Upper lobe of right lung (tissue), 1 donor: ENCODE measurements around the gene TMEM143. TPM values are rescaled to one million over a fixed set of nuclear protein-coding genes. Genes with fewer than 3 reads are reported as not detected.

ENCODE experiments used
- ATAC-seq: fragments of 200-7000 bp; cut with Tn5 transposase; one replicate; pipeline ENCODE4 v1.9.1; 2020; ENCODE audit warnings: mild to moderate bottlenecking, moderate library complexity
- DNase-seq: peaks from one replicate; pipeline ENCODE4 v3.0.0-alpha.2; 2020
- H3K27ac ChIP-seq: fragments of 200-600 bp; one replicate; pipeline ENCODE4 v1.8.0; 2022
- H3K27me3 ChIP-seq: fragments of 200-600 bp; one replicate; pipeline ENCODE4 v1.8.0; 2022; ENCODE audit warnings: mild to moderate bottlenecking
- H3K36me3 ChIP-seq: fragments of 200-600 bp; one replicate; pipeline ENCODE4 v1.8.0; 2022
- H3K4me1 ChIP-seq: fragments of 200-600 bp; one replicate; pipeline ENCODE4 v1.8.0; 2022
- H3K4me3 ChIP-seq: fragments of 200-600 bp; one replicate; pipeline ENCODE4 v1.8.0; 2022; ENCODE audit warnings: mild to moderate bottlenecking
- H3K9me3 ChIP-seq: fragments of 200-600 bp; one replicate; pipeline ENCODE4 v1.8.0; 2022
- intact Hi-C: fragments of 100-400 bp; cut with DNase I; formaldehyde crosslinking; loops from one replicate; pipeline ENCODE4 v1.11.0; 2022
- total RNA-seq: library from RNA; stranded (reverse); fragmentation: NEBNext Ultra II Directional; extraction: Animal tissue kit (Norgen Biotek cat#: 25700); gene quantifications from one replicate; pipeline ENCODE4 v1.2.1, GENCODE V29; 2021
- TF ChIP-seq, protein P1 (sequence below): fragments of 200-600 bp; IDR thresholded peaks from one replicate; pipeline ENCODE4 v1.8.0; 2022; ENCODE audit warnings: antibody characterized with exemption
- donor health status: DM: no; HTN: yes; CAD: no; lungs with severe emphysema.

Gene TMEM143
- total RNA-seq, 1 donor from 2014 or later = 10.7 TPM

DNA sequence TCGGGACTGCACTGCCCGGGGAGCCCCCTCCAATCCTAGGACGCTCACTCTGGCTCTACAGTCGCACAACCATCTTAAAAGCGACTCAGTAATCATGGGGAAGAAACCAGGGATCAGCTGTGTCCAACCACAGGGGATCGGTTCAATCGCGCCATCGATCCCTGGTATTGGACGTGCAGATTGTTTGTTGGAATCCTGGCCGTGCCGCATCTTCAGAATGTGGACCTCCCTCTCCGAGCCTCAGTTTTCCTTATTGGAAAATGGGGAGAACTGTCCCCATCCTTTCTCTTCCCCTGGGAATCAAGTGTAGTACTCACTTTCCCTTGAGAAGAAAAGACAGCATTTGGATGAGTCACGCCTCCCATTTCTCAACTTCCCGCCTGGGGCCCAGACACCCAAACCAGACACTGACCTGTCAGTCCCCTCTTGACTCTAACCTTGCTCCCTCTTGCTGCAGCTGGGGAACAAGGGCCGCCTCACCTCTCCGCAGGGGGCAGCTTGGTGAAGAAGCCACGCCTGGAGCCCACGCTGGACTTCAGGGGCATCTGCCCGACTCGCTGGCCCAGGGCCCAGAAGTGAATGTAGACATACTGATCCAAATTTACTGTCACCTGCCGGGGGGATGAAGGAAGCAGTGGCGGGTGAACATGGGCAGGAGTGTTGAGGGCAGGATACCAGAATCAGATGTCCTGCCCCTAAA, 20.7 kb downstream of the TMEM143 start:
- no peaks in the 10 kb centered on the region for H3K36me3 ChIP-seq
- H3K27ac ChIP-seq = no peak overlapping the region
- no peaks in the 10 kb centered on the region for H3K27me3 ChIP-seq
- intact Hi-C loops = no loop called here
- H3K9me3 ChIP-seq = no peaks in the 10 kb centered on the region
- TF ChIP-seq, protein P1, sequence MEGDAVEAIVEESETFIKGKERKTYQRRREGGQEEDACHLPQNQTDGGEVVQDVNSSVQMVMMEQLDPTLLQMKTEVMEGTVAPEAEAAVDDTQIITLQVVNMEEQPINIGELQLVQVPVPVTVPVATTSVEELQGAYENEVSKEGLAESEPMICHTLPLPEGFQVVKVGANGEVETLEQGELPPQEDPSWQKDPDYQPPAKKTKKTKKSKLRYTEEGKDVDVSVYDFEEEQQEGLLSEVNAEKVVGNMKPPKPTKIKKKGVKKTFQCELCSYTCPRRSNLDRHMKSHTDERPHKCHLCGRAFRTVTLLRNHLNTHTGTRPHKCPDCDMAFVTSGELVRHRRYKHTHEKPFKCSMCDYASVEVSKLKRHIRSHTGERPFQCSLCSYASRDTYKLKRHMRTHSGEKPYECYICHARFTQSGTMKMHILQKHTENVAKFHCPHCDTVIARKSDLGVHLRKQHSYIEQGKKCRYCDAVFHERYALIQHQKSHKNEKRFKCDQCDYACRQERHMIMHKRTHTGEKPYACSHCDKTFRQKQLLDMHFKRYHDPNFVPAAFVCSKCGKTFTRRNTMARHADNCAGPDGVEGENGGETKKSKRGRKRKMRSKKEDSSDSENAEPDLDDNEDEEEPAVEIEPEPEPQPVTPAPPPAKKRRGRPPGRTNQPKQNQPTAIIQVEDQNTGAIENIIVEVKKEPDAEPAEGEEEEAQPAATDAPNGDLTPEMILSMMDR = no peak
- H3K4me3 ChIP-seq = no peak overlapping the region
- H3K4me1 ChIP-seq = no peaks in the 10 kb centered on the region
- ATAC-seq = no peak
- DNase-seq = no peak

DNA sequence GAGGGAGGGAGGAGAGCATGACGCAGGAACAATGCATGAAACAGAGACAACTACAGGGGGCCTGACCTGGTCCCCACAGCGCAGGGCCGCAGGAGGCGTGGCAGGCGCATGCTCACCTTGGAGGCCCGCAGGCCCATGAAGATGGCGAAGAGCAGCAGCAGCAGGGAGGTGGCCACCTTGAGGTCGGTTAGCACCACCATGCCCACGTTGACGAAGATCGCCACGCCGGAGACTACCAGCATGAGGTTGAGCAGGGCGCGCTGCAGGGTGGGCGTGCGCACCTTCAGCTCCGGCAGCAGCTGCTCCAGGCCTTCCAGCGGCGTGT, 21.4 kb downstream of the TMEM143 start:
- ATAC-seq = no peak
- no peak for DNase-seq
- H3K36me3 ChIP-seq = no peaks in the 10 kb centered on the region
- no peaks in the 10 kb centered on the region for H3K9me3 ChIP-seq
- no peak overlapping the region for H3K27ac ChIP-seq
- H3K27me3 ChIP-seq = no peaks in the 10 kb centered on the region
- no peaks in the 10 kb centered on the region for H3K4me1 ChIP-seq
- H3K4me3 ChIP-seq = no peak overlapping the region
- intact Hi-C loops = no loop called here
- TF ChIP-seq, protein P1 = no peak

DNA sequence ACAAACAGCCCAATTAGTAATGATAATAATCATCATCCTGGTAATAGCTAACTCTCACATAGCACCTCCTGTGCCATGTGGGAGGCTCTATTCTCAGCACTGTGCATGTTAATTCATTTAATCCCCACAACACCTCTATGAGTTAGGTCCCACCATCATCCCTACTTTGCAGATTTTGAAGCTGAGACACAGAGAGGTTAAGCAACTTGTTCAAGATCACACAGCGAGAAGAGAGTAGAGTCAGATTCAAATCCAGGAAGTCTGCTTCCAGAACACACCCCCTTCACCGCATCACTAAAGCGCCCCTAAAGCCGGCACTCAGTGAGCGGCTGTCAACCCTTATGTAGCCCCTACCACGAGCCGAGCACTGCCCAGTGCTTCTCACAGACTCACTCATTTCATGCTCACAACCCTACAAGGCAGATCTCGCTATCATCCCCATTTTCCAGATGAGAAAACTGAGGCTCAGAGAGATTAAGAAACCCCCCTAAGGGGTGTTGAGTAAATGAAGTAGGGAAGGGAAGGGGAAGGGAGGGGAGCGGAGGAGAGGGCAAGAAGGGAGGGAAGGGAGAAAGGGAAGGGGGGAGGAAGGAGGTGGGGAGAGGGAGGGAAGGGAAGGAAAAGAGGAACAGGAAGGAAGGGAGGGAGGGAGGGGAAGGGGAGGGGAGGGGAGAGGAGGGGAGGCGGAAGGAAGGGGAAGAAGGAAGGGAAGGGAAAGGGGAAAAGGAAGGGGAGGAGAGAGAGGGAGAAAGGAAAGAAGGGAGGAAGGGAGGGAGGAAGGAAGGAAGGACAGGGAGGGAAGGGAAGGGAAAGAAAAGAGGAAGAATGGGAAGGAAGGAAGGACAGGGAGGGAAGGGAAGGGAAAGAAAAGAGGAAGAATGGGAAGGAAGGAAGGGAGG, 22.0 kb downstream of the TMEM143 start:
- Histone ChIP-seq H3K4me3 (no peak overlapping the region), H3K36me3 (no peaks in the 10 kb centered on the region), H3K27ac (no peak overlapping the region), H3K9me3 (no peaks in the 10 kb centered on the region), H3K27me3 (no peaks in the 10 kb centered on the region), H3K4me1 (no peaks in the 10 kb centered on the region)
- TF ChIP-seq, protein P1 = no peak
- ATAC-seq (no peak), DNase-seq (no peak)
- intact Hi-C loops = no loop called here

DNA sequence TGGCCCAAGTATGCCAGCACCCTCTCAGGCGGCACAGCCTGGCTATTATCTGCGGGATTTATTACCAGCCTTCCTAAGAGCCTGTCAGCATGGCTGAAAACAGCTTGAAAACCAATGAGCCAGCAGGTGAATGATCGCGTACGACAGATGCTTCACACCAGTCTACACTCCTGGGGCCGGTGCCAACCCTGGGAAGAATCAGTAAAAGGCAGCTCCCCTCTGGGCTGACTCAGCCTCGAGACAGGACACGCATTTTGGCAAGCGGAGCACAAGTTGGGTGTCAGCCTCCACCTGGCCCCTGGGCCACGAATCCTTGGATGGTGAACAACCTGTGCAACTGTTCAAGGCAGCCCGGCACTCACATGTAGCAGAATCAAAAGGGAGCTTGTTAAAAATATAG, 22.7 kb downstream of the TMEM143 start:
- intact Hi-C loops = no loop called here
- no peak for DNase-seq

DNA sequence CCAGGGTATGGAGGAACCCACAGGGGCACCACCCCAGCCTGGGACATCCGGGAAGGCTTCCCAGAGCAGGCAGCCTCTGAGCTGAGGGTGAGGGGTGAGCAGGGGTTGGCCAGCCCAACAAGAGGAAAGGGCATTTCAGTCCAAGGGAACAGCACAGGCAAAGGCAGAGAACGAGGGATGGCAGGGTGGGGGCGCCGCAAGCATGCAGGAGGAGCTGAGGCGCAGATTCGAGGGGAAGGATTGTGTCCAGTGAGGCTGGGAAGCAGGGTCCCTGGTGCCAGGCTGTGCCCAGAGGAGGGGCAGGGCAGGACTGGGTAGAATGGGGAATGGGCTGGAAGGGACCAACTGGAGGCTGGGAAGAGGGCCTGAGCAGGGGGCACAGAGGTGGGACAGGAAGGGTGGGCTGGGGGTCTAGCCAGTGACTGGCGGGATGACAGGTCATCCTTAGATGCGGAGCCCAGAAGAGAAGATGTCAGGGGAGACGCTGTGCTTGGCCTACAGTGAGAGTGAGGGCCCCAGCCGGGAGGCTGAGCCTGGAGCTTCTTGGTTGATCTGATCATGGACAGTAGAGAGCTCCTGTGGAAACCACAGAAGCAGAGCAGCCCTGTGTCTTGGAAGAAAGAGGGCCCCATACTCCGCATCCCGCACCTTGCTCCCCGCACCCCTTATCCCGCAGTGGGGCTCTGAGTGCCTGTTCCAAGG, 24.8 kb downstream of the TMEM143 start:
- TF ChIP-seq, protein P1 = no peak
- H3K4me3 ChIP-seq = no peak overlapping the region
- no peaks in the 10 kb centered on the region for H3K36me3 ChIP-seq
- no peak overlapping the region for H3K27ac ChIP-seq
- H3K9me3 ChIP-seq = no peaks in the 10 kb centered on the region
- ATAC-seq = no peak
- no peak for DNase-seq
- H3K4me1 ChIP-seq = peaks cover 2% of the 10 kb centered on the region
- intact Hi-C loops = no loop called here
- no peaks in the 10 kb centered on the region for H3K27me3 ChIP-seq

More for the DNA sequence above, 22.7 kb downstream of the TMEM143 start:
- no peaks in the 10 kb centered on the region for H3K36me3 ChIP-seq
- ATAC-seq = no peak
- no peaks in the 10 kb centered on the region for H3K9me3 ChIP-seq
- TF ChIP-seq, protein P1 = no peak
- H3K4me1 ChIP-seq = no peaks in the 10 kb centered on the region
- no peak overlapping the region for H3K4me3 ChIP-seq
- H3K27me3 ChIP-seq = no peaks in the 10 kb centered on the region
- no peak overlapping the region for H3K27ac ChIP-seq
